Kidney tubule cell (primary cell): ENCODE results near the gene KISS1R.
"Not testable (repeated sequence)": the region's sequence is repeated elsewhere in the genome, so short reads cannot be mapped to it uniquely, and the experiment has no call there.

Experiments
- DNase-seq: peaks from one replicate; pipeline ENCODE4 v3.0.0-alpha.2; 2018; ENCODE audit warnings: low spot score

Gene KISS1R

GRCh38 chr19:917323-918151 is at the start of gene KISS1R:
Gene KISS1R, plus strand, starts transcription at chr19:917333. Its CDS starts 170 bp downstream, at chr19:917503.
- peak; percentile 40 for DNase-seq

DNA sequence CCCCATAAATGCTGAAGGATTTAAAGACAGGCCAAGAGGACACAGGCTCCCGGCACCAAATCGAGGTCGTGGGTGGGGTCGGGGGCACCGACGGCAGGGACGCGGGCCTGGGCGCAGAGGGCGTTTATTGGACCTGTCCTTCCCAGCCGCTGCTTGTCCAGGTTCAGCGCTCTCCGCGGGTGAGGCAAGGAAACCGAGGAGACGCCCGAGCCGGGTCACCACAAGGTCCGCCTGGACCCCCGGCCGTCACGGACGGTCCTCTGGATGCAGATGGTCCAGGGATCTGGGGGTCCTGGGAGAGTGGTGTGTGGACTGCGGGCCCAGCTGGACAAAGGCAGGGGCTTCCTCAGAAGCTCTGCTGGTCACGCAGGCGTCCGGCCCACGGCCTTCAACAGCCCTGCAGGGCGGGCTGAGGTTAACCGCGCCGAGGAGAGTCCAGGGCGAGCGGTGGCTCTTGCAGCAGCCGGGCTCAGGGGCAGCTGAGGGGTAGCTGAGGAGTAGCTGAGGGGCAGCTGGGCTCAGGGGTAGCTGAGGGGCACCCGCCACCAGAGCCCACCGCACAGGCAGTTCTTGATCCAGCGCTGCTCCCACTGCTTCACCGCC is 49.2 kb upstream of the KISS1R start:
- no peak for DNase-seq

DNA sequence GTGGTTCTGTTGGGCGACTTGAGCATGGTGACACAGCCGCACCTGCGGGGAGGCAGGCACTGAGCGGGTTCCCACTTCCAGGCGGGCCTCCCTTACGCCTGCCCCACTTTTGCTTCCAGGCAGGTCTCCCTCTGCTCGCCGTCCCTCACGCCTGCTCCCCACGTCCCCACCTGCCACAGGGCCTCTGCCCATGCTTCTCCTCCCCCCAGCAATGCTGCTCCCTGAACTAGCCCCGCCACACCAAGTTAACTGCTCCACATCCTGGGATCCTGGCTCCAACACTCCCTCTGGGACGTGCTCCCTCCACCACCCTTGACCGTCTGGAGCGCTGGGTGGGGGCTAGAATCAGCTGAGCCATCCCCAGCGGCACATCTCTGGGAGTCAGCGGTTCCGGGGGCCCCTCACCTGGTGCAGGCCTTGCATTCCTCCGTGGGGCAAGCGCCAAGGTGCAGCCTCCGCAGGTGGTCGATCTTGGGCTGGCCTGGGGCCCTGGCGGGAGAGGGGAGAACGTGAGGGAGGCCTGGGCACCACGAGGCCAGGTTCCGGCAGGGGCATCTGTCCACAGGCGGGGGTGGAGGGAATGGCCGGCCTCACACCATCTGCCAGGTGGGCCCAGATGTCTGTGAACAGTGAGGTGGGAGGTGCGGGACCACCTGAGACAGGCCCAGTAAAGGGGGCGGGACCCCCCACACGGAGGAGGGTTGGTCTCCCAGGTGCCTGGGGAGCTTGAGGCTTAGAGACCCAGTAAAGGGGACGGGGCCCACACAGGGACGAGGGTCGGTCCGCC is 48.5 kb upstream of the KISS1R start:
- no peak for DNase-seq

GRCh38 chr19:869245-870177 is 47.6 kb upstream of the KISS1R start:
- DNase-seq: peak; percentile 62

GRCh38 chr19:870314-870713 is 46.8 kb upstream of the KISS1R start:
- DNase-seq: no peak

DNA sequence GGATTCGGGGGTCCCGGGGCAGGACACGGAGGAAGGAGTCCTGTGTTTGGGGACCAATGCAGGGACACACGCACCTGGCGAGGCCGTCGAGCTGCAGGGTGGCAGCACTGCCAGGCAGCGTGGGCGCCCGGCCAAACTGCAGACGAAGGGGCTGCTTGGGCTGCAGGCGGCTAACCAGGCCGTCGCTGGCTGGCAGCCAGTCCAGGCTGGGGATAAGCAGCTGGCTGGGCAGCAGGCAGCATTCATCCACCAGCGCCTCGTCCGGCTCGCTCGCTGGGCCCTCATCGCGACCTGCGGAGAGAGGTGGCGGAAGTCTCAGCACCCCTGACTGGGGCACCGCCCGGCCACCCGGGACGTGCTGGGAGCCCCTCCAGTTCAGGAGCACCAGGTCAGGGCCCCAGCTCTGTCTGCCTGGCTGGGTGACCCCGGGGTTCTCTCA is 46.2 kb upstream of the KISS1R start:
- no peak for DNase-seq

DNA sequence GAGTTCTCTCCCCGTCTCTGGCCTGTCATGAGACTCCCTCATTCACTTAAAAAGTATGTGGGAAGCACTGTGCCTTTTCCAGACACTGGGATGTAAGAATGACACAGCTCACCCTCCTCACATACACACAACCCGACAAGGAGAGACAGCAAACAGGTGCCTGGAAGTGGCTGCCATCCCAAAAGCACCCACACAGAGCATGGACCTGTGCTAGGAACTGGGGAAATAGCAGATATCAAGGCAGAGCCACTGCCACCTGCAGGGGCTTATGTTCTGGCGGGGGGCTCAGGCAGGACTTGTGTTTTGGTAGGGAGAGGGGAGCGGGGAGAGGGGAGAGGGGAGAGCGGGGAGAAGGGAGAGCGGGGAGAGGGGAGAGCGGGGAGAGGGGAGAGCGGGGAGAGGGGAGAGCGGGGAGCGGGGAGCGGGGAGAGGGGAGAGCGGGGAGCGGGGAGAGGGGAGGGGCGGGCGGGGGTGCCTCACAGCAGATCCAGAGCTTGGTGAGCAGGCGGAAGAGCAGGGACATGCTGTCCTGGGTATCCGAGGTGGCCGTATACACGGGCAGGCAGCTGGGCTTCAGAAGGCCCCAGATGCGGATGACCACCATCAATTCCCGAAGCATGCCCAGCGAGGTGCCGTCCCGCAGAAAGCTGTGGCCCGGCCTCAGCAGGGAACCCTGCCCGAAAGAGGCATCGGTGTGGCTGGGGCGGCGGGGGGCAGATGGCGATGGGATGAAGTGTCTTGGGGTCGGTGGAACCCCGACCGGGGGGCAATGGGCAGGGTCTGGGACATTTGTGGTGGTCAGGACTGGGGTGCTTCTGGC is 45.5 kb upstream of the KISS1R start:
- DNase-seq: no peak

DNA sequence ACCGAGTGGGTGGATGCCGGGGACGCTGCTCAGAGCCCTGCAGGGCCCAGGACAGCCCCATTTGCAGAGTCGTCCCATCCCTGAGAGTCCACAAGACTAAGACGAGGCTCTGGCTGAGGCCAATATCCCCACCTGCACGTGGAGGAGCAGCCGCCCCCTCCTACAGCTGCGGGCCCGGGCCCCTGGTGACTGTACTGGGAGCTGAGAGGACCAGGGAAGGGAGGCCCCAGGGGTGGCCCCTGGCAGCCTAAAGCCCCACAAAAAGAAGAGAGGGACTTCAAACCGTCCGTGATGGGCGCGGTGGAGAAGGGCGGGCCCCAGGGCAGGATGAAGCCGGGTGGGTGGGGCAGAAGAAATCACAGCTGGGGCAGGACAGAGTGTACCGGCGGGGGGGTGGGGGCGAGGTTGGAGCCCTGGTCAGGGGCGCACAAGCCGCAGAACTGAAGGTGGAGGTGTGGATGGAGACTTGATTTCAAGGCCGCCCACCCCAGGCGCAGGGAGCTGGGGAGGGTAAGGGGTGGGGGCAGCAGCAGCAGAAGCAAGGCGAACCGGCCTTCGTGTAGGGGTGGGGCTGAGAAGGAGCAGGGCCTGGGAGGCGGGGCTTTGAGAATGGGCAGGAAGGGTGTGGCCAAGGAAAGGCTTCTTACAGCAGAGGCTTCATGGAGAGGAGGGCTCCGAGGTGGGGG is 44.7 kb upstream of the KISS1R start:
- no peak for DNase-seq

DNA sequence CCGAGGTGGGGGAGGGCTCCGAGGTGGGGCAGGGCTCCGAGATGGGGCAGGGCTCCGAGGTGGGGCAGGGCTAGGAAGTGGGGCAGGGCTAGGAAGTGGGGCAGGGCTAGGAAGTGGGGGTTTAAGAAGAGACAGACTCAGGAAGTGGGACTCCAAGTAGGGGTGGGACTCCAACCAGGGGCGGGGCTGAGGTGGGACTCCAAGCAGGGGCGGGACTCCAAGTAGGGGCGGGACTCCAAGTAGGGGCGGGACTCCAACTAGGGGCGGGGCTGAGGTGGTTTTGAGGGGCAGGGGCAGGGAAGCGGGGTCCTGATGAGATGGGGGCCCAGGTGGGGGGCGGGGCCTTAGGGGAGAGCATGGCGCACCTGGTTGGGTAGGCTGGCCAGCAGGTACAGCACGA is 44.0 kb upstream of the KISS1R start:
- DNase-seq: no peak

GRCh38 chr19:873561-874041 is 43.5 kb upstream of the KISS1R start:
- no peak for DNase-seq

DNA sequence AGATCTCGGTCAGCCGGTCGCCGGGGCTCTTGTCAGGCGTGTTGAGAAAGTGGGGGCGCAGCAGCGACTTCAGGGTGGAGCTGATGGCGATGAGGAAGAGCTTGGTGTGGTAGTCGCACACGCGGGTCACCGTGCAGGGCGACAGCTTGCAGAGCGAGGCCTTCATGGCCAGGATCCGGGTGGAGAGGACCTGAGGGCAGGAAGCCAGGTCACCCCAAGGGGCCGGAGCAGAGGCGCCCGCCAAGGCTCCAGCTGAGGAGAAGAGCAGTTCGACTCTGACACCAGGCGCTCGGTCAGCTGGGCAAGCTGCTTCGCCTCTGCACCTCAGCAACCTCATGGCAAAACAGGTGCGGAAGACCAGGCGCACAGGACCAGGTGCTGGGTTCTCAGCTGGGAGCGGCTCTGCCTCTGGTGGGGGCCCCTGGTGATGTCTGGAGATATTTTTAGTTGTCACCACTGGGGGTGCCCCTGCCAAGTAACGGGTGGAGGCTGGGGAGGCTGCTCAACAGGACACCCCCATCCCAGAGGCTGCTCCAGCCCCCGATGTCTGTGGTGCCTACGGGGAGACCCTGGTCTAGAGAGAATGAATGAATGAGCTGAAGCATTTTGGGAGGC is 41.8 kb upstream of the KISS1R start:
- DNase-seq: no peak

DNA sequence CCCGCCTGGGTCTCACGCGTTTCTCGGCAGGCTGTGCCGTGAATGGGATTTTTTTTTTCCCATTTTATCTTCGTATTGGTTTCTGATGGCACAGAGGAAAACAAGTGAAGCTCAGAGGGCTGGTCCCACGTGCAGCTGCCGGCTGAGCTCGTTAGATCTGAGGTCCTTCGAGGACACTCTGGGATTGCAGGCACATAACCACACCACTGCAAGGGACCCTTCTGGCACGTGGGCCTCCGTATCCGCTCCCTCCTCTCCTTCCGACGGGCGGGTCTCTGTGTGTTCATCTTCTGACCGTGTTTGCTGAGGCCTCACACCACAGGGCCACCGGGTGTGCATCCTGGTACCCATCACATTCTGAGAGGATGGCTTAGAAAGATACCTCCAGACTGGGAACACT is 41.0 kb upstream of the KISS1R start:
- DNase-seq: no peak

GRCh38 chr19:876780-877314 is 40.3 kb upstream of the KISS1R start:
- DNase-seq: no peak

- DNase-seq: not testable (repeated sequence)
Observed at GRCh38 chr19:877992-878660, 39.0 kb upstream of the KISS1R start.

- not testable (repeated sequence) for DNase-seq
Observed at GRCh38 chr19:878751-879561, 38.2 kb upstream of the KISS1R start.

- DNase-seq: no peak
Observed at GRCh38 chr19:879711-880438, 37.3 kb upstream of the KISS1R start.
